Right ventricle myocardium inferior (tissue), 1 donor: Measurements from ENCODE around the gene CREB5. TPM values are rescaled to one million over a fixed set of nuclear protein-coding genes. Genes with fewer than 3 reads are reported as not detected.
"Not testable (repeated sequence)": the region's sequence is repeated elsewhere in the genome, so short reads cannot be mapped to it uniquely, and the experiment has no call there.

Experiments
- ATAC-seq: fragments of 200-7000 bp; cut with Tn5 transposase; one replicate; pipeline ENCODE4 v1.9.1; 2020; ENCODE audit warnings: mild to moderate bottlenecking, moderate library complexity
- DNase-seq: peaks from one replicate; pipeline ENCODE4 v3.0.0; 2021; ENCODE audit errors: missing footprints
- intact Hi-C: fragments of 100-400 bp; cut with DNase I; formaldehyde crosslinking; loops from one replicate; pipeline ENCODE4 v1.11.0; 2022
- total RNA-seq: library from RNA; stranded (reverse); fragmentation: NEBNext Ultra II Directional; extraction: Animal tissue kit (Norgen Biotek cat#: 25700); gene quantifications from one replicate; pipeline ENCODE4 v1.2.1, GENCODE V29; 2021
- donor health status: DM: no; HTN: yes; CAD: no; lungs with severe emphysema.

Gene CREB5
- total RNA-seq, 1 donor from 2014 or later: 4.8 TPM

GRCh38 chr7:28400838-28401360 lies 11.4 kb upstream of the CREB5 start:
- intact Hi-C loops: no loop called here
- no peak for ATAC-seq
- DNase-seq: no peak

- ATAC-seq, intact Hi-C loops: not testable (repeated sequence)
These were observed 10.8 kb upstream of the CREB5 start for GRCh38 chr7:28401567-28401966.

GRCh38 chr7:28405662-28406061 lies 6.7 kb upstream of the CREB5 start:
- intact Hi-C loops: loop anchor here (5.0 kb wide), 1 partner anchor 282 kb away; no protein-coding TSS in a partner anchor
- peak; percentile 30 for ATAC-seq

More at GRCh38 chr7:28401567-28401966, 10.8 kb upstream of the CREB5 start:
- DNase-seq: not testable (repeated sequence)

GRCh38 chr7:28406192-28406591 lies 6.1 kb upstream of the CREB5 start:
- DNase-seq (no peak), ATAC-seq (no peak)
- intact Hi-C loops: loop anchor here (5.0 kb wide), 1 partner anchor 281 kb away; no protein-coding TSS in a partner anchor

More at GRCh38 chr7:28405662-28406061, 6.7 kb upstream of the CREB5 start:
- DNase-seq: no peak

GRCh38 chr7:28407651-28408050 lies 4.7 kb upstream of the CREB5 start:
- no peak for ATAC-seq
- DNase-seq: no peak
- intact Hi-C loops: loop anchor here (5.0 kb wide), 1 partner anchor 280 kb away; no protein-coding TSS in a partner anchor

GRCh38 chr7:28408105-28408959 lies 4.0 kb upstream of the CREB5 start:
- no peak for DNase-seq
- intact Hi-C loops: loop anchor here (5.0 kb wide), 1 partner anchor 279 kb away; no protein-coding TSS in a partner anchor
- ATAC-seq: peak; percentile 21

- ATAC-seq (peak; percentile 87), DNase-seq (peak; percentile 94)
- intact Hi-C loops: loop anchor here (5.0 kb wide), 1 partner anchor 278 kb away; no protein-coding TSS in a partner anchor
These were observed 3.2 kb upstream of the CREB5 start for GRCh38 chr7:28408960-28409715.

GRCh38 chr7:28409716-28410627 lies 2.3 kb upstream of the CREB5 start:
- DNase-seq (peak; percentile 74), ATAC-seq (peak; percentile 14)
- intact Hi-C loops: loop anchor here (5.0 kb wide), 2 partner anchors 122 to 277 kb away; no protein-coding TSS in a partner anchor

- DNase-seq (no peak), ATAC-seq (no peak)
- intact Hi-C loops: loop anchor here (5.0 kb wide), 1 partner anchor 121 kb away; no protein-coding TSS in a partner anchor
These were observed 1.4 kb upstream of the CREB5 start for GRCh38 chr7:28410628-28411531.

- intact Hi-C loops: loop anchor here (5.0 kb wide), 1 partner anchor 119 kb away; no protein-coding TSS in a partner anchor
- no peak for ATAC-seq
- no peak for DNase-seq
These were observed 693 bp downstream of the CREB5 start for GRCh38 chr7:28413011-28413410.

GRCh38 chr7:28414453-28414852 lies 2.1 kb downstream of the CREB5 start:
- intact Hi-C loops: loop anchor here (5.0 kb wide), 1 partner anchor 118 kb away; no protein-coding TSS in a partner anchor
- ATAC-seq (no peak), DNase-seq (no peak)

- ATAC-seq (no peak), DNase-seq (no peak)
- intact Hi-C loops: no loop called here
These were observed 5.1 kb downstream of the CREB5 start for GRCh38 chr7:28417321-28417940.

GRCh38 chr7:28418311-28418710 lies 6.0 kb downstream of the CREB5 start:
- intact Hi-C loops: no loop called here
- DNase-seq (no peak), ATAC-seq (no peak)

GRCh38 chr7:28418966-28419365 lies 6.6 kb downstream of the CREB5 start:
- intact Hi-C loops: no loop called here

GRCh38 chr7:28419716-28420115 lies 7.4 kb downstream of the CREB5 start:
- DNase-seq (no peak), ATAC-seq (peak; percentile 39)
- intact Hi-C loops: no loop called here

More at GRCh38 chr7:28418966-28419365, 6.6 kb downstream of the CREB5 start:
- DNase-seq: no peak
- no peak for ATAC-seq

- ATAC-seq: no peak
- intact Hi-C loops: no loop called here
These were observed 10.8 kb downstream of the CREB5 start for GRCh38 chr7:28423112-28423511.

More at GRCh38 chr7:28423112-28423511, 10.8 kb downstream of the CREB5 start:
- DNase-seq: no peak
